ENCODE measurements around the gene LRP1-AS. TPM values are rescaled to one million over a fixed set of nuclear protein-coding genes. Genes with fewer than 3 reads are reported as not detected.

LRP1-AS gene
- total and polyA plus RNA-seq, 2 donors from 2014 or later, result not detected

DNA sequence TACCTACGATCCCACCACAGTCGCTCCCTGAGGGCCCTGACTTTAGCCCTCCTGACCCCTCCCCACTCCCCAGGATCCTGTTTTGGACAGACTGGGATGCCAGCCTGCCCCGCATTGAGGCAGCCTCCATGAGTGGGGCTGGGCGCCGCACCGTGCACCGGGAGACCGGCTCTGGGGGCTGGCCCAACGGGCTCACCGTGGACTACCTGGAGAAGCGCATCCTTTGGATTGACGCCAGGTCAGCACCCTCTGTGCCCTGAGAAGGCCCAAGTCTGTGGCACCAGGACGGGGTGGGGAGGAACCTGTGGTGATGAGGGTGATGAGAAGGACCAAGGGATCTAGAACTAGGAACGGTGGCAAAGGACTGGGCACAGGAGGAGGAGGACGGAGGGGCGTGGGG lies 29.9 kb upstream of the LRP1-AS start:
- H3K9ac ChIP-seq (ENCODE audit: low read length in 3 of 3), result no peak overlapping the region
- H3K27ac ChIP-seq (ENCODE audit: low read depth in 2 of 2, low read length in 2 of 2), result no peak overlapping the region
- peaks cover 0 to 12% (median 8%) of the 10 kb centered on the region in 3 donors for H3K36me3 ChIP-seq (ENCODE audit: control insufficient read depth in 2 of 3, insufficient read depth in 3 of 3, low read length in 3 of 3)
- H3K4me3 ChIP-seq (ENCODE audit: low read length in 3 of 3), result no peak overlapping the region
- no peaks in the 10 kb centered on the region for H3K4me1 ChIP-seq (ENCODE audit: control insufficient read depth in 2 of 3, insufficient read depth in 2 of 3, low read depth in 1 of 3, low read length in 3 of 3)
- TF ChIP-seq, protein P1, sequence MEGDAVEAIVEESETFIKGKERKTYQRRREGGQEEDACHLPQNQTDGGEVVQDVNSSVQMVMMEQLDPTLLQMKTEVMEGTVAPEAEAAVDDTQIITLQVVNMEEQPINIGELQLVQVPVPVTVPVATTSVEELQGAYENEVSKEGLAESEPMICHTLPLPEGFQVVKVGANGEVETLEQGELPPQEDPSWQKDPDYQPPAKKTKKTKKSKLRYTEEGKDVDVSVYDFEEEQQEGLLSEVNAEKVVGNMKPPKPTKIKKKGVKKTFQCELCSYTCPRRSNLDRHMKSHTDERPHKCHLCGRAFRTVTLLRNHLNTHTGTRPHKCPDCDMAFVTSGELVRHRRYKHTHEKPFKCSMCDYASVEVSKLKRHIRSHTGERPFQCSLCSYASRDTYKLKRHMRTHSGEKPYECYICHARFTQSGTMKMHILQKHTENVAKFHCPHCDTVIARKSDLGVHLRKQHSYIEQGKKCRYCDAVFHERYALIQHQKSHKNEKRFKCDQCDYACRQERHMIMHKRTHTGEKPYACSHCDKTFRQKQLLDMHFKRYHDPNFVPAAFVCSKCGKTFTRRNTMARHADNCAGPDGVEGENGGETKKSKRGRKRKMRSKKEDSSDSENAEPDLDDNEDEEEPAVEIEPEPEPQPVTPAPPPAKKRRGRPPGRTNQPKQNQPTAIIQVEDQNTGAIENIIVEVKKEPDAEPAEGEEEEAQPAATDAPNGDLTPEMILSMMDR (IDR thresholded peaks at IDR 0.05; ENCODE audit: borderline replicate concordance, extremely low read depth, insufficient read depth), result no peak
- H3K27me3 ChIP-seq (ENCODE audit: control insufficient read depth, insufficient read depth, low read length), result no peaks in the 10 kb centered on the region
- FAIRE-seq, result no peak
- peak in 1 of 5 donors; percentile 79 for DNase-seq
- intact Hi-C loops (cut with DNase I), result loop anchor here (5.0 kb wide), 1 partner anchor 55 kb away; no protein-coding TSS in a partner anchor
- H3K9me3 ChIP-seq (ENCODE audit: control insufficient read depth in 2 of 3, insufficient read depth in 1 of 3, low read length in 3 of 3), result no peaks in the 10 kb centered on the region

DNA sequence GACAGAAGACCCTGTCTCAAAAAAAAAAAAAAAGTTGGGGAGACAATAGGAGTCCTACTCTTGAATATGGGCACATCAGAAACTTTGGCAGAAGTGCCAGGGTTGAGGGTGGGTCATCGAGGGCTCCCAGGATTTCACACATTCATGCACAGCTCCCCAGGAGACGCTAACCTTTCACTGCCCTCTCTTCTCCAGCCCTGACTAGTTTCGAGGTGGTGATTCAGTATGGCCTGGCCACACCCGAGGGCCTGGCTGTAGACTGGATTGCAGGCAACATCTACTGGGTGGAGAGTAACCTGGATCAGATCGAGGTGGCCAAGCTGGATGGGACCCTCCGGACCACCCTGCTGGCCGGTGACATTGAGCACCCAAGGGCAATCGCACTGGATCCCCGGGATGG lies 29.4 kb upstream of the LRP1-AS start:
- no peaks in the 10 kb centered on the region for H3K4me1 ChIP-seq (ENCODE audit: control insufficient read depth in 2 of 3, insufficient read depth in 2 of 3, low read depth in 1 of 3, low read length in 3 of 3)
- no peaks in the 10 kb centered on the region for H3K9me3 ChIP-seq (ENCODE audit: control insufficient read depth in 2 of 3, insufficient read depth in 1 of 3, low read length in 3 of 3)
- FAIRE-seq (no peak), DNase-seq (no peak)
- H3K36me3 ChIP-seq (ENCODE audit: control insufficient read depth in 2 of 3, insufficient read depth in 3 of 3, low read length in 3 of 3), result peaks cover 0 to 12% (median 8%) of the 10 kb centered on the region in 3 donors
- H3K4me3 ChIP-seq (ENCODE audit: low read length in 3 of 3), result no peak overlapping the region
- intact Hi-C loops (cut with DNase I), result loop anchor here (5.0 kb wide), 1 partner anchor 55 kb away; no protein-coding TSS in a partner anchor
- no peak overlapping the region for H3K9ac ChIP-seq (ENCODE audit: low read length in 3 of 3)
- TF ChIP-seq, protein P1 (IDR thresholded peaks at IDR 0.05; ENCODE audit: borderline replicate concordance, extremely low read depth, insufficient read depth), result no peak
- H3K27me3 ChIP-seq (ENCODE audit: control insufficient read depth, insufficient read depth, low read length), result no peaks in the 10 kb centered on the region
- H3K27ac ChIP-seq (ENCODE audit: low read depth in 2 of 2, low read length in 2 of 2), result no peak overlapping the region

DNA sequence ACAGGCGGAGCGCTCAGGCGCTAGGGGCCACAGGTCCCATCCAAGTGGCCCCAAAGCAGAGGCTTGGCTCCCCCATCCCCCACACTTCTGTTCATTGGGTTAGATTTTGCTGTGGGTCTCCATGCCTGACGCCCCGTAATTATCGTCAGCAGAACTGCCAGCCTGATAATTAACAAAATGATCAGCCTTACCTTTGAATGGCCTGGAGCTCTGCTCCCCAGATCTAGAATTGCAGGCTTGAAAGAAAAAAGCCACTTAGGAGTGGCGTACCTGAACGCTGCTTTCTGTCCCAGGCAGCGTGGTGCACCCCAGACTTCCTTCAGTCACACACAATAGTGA lies 28.7 kb upstream of the LRP1-AS start:
- TF ChIP-seq, protein P1 (IDR thresholded peaks at IDR 0.05; ENCODE audit: borderline replicate concordance, extremely low read depth, insufficient read depth), result no peak
- no peaks in the 10 kb centered on the region for H3K27me3 ChIP-seq (ENCODE audit: control insufficient read depth, insufficient read depth, low read length)
- intact Hi-C loops (cut with DNase I), result loop anchor here (5.0 kb wide), 1 partner anchor 54 kb away; no protein-coding TSS in a partner anchor
- H3K4me1 ChIP-seq (ENCODE audit: control insufficient read depth in 2 of 3, insufficient read depth in 2 of 3, low read depth in 1 of 3, low read length in 3 of 3), result no peaks in the 10 kb centered on the region
- no peak overlapping the region for H3K9ac ChIP-seq (ENCODE audit: low read length in 3 of 3)
- DNase-seq, result no peak
- H3K36me3 ChIP-seq (ENCODE audit: control insufficient read depth in 2 of 3, insufficient read depth in 3 of 3, low read length in 3 of 3), result peaks cover 0 to 12% (median 8%) of the 10 kb centered on the region in 3 donors
- H3K27ac ChIP-seq (ENCODE audit: low read depth in 2 of 2, low read length in 2 of 2), result no peak overlapping the region
- H3K9me3 ChIP-seq (ENCODE audit: control insufficient read depth in 2 of 3, insufficient read depth in 1 of 3, low read length in 3 of 3), result no peaks in the 10 kb centered on the region
- no peak for FAIRE-seq
- no peak overlapping the region for H3K4me3 ChIP-seq (ENCODE audit: low read length in 3 of 3)

Data from kidney (tissue), 14 donors.